Hepatocyte (in vitro differentiated cells): ENCODE measurements around the gene TRAPPC2.

ENCODE experiments used
- CTCF ChIP-seq: fragments of 200-600 bp; sonication (generic); IDR thresholded peaks from 2 replicates; pipeline ENCODE4 v1.5.1; 2016; ENCODE audit warnings: antibody characterized with exemption, mild to moderate bottlenecking; ENCODE audit not compliant: poor library complexity
- EZH2 ChIP-seq: fragments of 200-600 bp; sonication (generic); IDR thresholded peaks from 2 replicates; pipeline ENCODE4 v1.6.1; 2016; ENCODE audit warnings: antibody characterized with exemption, mild to moderate bottlenecking, borderline replicate concordance
- EZH2phosphoT487 ChIP-seq: fragments of 200-600 bp; sonication (generic); IDR thresholded peaks from one replicate; pipeline ENCODE4 v1.6.1; 2018; ENCODE audit warnings: antibody characterized with exemption, mild to moderate bottlenecking, low read depth, moderate library complexity; ENCODE audit not compliant: unreplicated experiment, severe bottlenecking

DNA sequence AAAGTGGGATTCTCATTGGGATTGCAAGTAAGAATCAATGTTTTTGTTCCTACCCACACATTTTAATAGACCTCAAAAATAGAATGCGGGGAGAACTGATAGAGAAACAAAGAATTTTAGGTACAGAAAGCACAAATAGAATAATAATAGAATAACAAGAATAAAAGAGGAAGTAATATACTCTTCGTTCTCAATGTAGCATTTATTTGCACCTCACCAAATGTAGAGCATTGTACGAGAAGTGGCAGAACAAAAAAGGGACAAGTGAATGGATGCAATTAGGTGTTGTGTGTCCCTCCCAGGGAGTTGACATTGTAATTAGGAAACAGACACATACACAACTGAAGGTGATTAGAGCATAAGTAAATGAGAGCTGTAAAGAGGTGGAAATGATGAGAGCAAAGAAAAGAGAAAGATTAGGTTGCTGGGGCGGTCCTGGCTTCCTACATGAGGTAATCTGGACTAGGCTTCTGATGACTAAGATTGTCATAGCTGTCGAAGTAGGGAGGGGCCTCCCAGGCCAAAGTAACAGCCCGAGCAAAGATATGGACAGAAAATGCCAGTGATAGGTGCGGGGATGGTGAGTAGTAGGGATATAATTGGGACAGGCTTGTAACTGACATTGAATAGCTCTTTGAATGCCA, 35.1 kb downstream of the TRAPPC2 start:
- TF ChIP-seq CTCF (no peak), EZH2 (no peak), EZH2phosphoT487 (no peak)
